NB4 (cell line): ENCODE data around the gene PCDHGC5.

Source experiments
- MYC ChIP-seq: IDR thresholded peaks from 2 replicates; pipeline ENCODE4 v1.6.1; 2011; ENCODE audit warnings: low read depth, low read length
- POLR2A ChIP-seq: IDR thresholded peaks from 2 replicates; pipeline ENCODE4 v1.6.1; 2011; ENCODE audit warnings: mild to moderate bottlenecking; ENCODE audit not compliant: insufficient read length; ENCODE audit errors: extremely low read depth
- TF ChIP-seq, protein P1 (sequence below): IDR thresholded peaks from one replicate; pipeline ENCODE4 v1.5.1; 2012; ENCODE audit warnings: low read depth, low read length
- TF ChIP-seq, protein P2 (sequence below): IDR thresholded peaks from 2 replicates; pipeline ENCODE4 v1.6.1; 2011; ENCODE audit warnings: low read depth, low read length

DNA sequence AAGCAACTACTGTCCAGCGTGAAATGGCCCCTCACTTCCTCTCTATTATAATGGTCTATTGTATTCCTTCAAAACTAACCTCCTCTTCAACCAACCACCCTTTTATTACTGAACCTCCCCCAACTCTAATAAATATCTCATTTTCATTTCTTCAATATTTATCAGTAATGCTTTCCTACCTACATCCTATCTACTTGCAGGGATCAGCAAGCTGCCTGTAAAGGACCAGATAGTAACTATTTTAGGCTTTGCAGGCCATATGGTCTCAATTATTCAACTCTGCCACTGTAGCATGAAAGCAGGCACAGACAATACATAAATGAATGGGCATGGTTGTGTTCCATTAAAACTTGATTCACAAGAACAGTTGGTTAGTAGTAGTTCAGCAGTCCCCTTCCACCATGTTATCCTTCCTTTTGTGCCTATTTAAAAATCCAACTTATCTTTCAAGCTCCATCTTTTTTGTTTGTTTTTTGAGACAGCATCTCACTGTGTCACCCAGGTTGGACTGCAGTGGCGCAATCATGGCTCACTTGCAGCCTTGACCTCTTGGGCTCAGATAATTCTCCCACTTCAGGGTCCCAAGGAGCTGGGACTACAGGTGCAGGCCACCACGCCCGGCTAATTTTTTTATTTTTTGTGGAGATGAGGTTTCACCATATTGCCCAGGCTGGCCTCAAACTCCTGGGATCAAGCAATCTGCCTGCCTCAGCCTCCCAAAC, 45.8 kb downstream of the PCDHGC5 start:
- TF ChIP-seq, protein P1, sequence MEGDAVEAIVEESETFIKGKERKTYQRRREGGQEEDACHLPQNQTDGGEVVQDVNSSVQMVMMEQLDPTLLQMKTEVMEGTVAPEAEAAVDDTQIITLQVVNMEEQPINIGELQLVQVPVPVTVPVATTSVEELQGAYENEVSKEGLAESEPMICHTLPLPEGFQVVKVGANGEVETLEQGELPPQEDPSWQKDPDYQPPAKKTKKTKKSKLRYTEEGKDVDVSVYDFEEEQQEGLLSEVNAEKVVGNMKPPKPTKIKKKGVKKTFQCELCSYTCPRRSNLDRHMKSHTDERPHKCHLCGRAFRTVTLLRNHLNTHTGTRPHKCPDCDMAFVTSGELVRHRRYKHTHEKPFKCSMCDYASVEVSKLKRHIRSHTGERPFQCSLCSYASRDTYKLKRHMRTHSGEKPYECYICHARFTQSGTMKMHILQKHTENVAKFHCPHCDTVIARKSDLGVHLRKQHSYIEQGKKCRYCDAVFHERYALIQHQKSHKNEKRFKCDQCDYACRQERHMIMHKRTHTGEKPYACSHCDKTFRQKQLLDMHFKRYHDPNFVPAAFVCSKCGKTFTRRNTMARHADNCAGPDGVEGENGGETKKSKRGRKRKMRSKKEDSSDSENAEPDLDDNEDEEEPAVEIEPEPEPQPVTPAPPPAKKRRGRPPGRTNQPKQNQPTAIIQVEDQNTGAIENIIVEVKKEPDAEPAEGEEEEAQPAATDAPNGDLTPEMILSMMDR: no peak
- no peak for TF ChIP-seq POLR2A
- TF ChIP-seq, protein P2, sequence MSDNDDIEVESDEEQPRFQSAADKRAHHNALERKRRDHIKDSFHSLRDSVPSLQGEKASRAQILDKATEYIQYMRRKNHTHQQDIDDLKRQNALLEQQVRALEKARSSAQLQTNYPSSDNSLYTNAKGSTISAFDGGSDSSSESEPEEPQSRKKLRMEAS: no peak
- no peak for TF ChIP-seq MYC
